GM12865 (cell line): ENCODE data around the gene ERV3-1.

Experiments
- DNase-seq: peaks from one replicate; pipeline ENCODE4 v3.0.0; 2010; ENCODE audit warnings: low read depth
- H3K4me3 ChIP-seq: 2 replicates; pipeline ENCODE4 v1.5.1; 2011; ENCODE audit warnings: mild to moderate bottlenecking, low read depth, low read length, control low read depth
- TF ChIP-seq, protein P1 (sequence below): IDR thresholded peaks from 2 replicates; pipeline ENCODE4 v1.5.1; 2011; ENCODE audit warnings: low read length, control low read depth, low read depth, inconsistent platforms; ENCODE audit not compliant: insufficient read depth; ENCODE audit errors: missing control alignments

The ERV3-1 gene

DNA sequence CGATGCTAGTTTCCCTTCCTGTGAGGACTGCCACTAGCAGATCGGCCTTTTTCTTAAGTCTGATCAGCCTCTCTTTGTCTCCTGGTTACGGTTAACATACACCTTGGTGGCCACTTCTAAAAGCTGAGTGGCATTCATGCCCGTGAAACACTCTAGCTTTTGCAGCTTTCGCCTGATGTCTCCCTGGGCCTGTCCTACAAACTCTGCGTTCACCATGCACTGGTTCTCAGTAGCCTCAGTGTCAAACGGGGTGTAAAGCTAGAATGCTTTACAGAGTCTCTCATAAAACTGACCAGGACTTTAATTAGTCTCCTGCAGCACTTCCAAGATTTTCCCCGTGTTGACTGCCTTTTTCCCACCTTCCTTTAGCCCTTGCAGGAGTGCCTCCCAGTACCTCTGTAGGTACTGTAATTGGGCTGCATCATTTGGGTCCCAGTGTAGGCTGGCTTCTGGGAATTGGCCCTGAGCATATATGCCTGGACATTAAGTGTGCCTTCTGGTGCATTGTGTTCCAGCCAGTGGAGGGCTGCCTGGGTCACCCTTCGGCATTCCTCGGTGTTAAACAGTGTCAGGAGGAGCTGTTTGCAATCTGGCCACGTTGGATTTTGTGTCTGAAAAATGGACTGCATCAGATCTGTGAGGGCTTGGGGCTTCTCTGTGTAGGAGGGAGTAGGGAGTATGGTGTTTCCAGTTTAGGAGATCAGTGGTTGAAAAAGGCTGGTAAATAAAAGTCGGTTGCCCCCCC lies 9.2 kb downstream of the ERV3-1 start:
- TF ChIP-seq, protein P1, sequence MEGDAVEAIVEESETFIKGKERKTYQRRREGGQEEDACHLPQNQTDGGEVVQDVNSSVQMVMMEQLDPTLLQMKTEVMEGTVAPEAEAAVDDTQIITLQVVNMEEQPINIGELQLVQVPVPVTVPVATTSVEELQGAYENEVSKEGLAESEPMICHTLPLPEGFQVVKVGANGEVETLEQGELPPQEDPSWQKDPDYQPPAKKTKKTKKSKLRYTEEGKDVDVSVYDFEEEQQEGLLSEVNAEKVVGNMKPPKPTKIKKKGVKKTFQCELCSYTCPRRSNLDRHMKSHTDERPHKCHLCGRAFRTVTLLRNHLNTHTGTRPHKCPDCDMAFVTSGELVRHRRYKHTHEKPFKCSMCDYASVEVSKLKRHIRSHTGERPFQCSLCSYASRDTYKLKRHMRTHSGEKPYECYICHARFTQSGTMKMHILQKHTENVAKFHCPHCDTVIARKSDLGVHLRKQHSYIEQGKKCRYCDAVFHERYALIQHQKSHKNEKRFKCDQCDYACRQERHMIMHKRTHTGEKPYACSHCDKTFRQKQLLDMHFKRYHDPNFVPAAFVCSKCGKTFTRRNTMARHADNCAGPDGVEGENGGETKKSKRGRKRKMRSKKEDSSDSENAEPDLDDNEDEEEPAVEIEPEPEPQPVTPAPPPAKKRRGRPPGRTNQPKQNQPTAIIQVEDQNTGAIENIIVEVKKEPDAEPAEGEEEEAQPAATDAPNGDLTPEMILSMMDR, result no peak
- no peak for DNase-seq
- H3K4me3 ChIP-seq, result no peak overlapping the region

DNA sequence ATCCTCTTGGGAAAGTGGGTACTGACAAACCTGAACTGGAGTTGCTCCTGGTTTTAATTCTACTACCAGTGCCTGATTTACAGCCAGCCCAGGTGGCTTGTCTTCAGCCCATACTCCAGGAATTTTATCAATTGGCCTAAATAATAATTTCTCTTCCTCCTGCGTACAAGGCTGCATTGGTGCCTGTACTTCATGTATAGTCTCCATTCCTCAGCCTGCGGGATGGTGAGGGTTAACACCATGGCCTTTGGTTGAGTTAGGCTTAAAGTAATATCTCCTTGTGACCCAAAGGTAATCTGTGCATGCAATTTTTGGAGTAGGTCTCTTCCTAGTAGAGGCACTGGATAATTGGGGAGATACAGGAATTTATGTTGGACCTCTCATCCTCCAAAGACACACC lies 10.2 kb downstream of the ERV3-1 start:
- no peak for DNase-seq
- no peak overlapping the region for H3K4me3 ChIP-seq
- TF ChIP-seq, protein P1, result no peak

DNA sequence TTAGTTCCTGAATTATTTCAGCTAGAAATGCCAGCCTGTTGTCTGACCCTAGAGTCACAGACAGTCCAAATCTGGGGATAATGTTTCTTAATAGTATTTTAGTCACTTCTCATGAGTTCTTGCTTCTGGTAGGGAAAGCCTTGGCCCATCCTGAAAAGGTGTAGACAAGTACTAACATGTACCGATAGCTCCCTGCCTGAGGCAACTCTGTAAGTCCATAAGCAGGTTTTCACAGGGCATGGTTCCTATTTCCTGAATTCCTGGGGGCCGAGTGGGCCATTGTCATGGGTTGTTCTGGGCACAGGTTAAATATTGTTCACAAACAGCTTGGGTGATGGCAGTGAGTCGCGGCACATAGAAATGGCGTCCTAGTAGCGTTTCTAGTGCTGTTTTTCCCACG lies 12.6 kb downstream of the ERV3-1 start:
- H3K4me3 ChIP-seq, result no peak overlapping the region
- TF ChIP-seq, protein P1, result no peak
- no peak for DNase-seq

DNA sequence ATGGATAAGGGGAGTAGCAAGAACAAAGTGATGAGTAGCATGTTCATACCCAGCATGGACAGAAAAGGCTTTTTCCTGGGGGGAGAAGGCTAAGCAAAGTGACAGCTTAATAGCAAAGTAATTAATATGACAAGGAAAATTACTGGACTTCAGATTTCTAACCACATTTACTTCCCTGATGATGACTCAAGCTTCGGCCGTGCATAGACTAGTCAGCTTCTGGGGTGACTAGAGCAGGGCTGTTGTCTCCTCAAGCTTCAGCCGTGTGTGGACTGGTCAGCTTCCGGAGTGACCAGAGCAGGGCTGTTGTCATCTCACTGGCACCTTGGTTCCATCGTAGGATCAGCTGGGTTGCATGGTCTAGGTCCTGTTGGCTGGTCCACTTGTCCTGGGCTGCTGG lies 13.5 kb downstream of the ERV3-1 start:
- no peak for DNase-seq
- no peak overlapping the region for H3K4me3 ChIP-seq
- TF ChIP-seq, protein P1, result no peak

DNA sequence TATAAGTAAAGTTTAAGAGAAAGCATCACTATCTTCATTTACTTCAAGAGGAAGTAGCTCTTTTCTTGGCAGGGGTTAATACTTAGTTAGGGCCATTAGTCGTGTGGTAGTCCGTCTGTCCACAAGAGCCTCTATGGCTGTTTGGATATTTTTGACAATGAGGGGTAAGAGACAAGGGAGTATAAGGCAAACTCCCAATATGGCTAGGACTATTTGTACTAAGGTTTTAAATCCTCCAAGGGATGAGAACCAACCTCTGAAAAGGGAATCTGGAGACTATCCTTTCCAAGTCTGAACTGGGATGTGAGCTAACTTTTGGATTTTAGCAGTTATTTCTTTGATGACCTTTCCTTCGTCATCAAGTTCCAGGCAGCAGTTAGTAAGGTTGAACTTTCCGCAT lies 15.6 kb downstream of the ERV3-1 start, which contains the start of gene ZNF117:
ZNF117 (minus strand) TSS at position 101 of the 400 bp plus-strand sequence.
- no peak within 1 kb of the TSS for H3K4me3 ChIP-seq
- TF ChIP-seq, protein P1, result no peak
- no peak for DNase-seq

DNA sequence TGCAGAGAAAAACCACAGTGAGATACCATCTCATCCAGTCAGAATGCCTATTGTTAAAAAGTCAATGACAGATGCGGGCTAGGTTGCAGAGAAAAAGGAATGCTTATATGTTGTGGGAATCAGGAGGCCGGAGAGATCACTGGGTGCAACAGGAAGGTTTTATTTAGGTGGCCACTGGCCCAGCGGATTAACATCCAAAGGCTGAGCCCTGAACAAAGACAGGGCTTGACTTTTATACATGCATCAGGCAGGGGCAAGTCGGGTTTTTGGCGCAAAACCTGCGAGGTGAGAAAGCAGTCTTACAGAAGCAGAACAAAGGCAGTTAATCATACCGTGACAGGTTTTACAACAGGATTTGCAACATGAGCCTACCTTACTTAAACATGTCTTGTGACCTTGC lies 16.3 kb downstream of the ERV3-1 start:
- TF ChIP-seq, protein P1, result no peak
- no peak overlapping the region for H3K4me3 ChIP-seq
- no peak for DNase-seq
